Uterus (tissue), 2 donors: ENCODE results near the gene MRTFB.

ENCODE experiments used
- POLR2A ChIP-seq, 2 donors: fragments of 450-650 bp; IDR thresholded peaks; one replicate each; pipeline ENCODE4 v1.6.1; 2016; ENCODE audit warnings: antibody characterized with exemption in 2 of 2, mild to moderate bottlenecking in 1 of 2, moderate library complexity in 1 of 2
- TF ChIP-seq, protein P1 (sequence below), 4 experiments: fragments of 200-600 bp in 2 of 4; fragments of 450-650 bp in 2 of 4; sonication (generic) in 2 of 4; IDR thresholded peaks; one replicate each; pipeline ENCODE4 v1.5.1; 2016 to 2019; ENCODE audit warnings: antibody characterized with exemption in 4 of 4, mild to moderate bottlenecking in 2 of 4, moderate library complexity in 1 of 4

- TF ChIP-seq, protein P1, sequence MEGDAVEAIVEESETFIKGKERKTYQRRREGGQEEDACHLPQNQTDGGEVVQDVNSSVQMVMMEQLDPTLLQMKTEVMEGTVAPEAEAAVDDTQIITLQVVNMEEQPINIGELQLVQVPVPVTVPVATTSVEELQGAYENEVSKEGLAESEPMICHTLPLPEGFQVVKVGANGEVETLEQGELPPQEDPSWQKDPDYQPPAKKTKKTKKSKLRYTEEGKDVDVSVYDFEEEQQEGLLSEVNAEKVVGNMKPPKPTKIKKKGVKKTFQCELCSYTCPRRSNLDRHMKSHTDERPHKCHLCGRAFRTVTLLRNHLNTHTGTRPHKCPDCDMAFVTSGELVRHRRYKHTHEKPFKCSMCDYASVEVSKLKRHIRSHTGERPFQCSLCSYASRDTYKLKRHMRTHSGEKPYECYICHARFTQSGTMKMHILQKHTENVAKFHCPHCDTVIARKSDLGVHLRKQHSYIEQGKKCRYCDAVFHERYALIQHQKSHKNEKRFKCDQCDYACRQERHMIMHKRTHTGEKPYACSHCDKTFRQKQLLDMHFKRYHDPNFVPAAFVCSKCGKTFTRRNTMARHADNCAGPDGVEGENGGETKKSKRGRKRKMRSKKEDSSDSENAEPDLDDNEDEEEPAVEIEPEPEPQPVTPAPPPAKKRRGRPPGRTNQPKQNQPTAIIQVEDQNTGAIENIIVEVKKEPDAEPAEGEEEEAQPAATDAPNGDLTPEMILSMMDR (IDR thresholded peaks at IDR 0.05) = no peak
- no peak for TF ChIP-seq POLR2A (IDR thresholded peaks at IDR 0.05)
Observed at GRCh38 chr16:14132696-14133048, 61.6 kb downstream of the MRTFB start.
